HEK293T (cell line): ENCODE measurements around the gene FRMD5.

Source experiments
- ARNT ChIP-seq: fragments of 450-650 bp; IDR thresholded peaks from 2 replicates; pipeline ENCODE4 v1.6.1; 2017; ENCODE audit warnings: mild to moderate bottlenecking
- L3MBTL2 ChIP-seq: fragments of 450-650 bp; conservative IDR thresholded peaks from 2 replicates; pipeline ENCODE4 v1.6.1; 2016; ENCODE audit warnings: mild to moderate bottlenecking
- NFRKB ChIP-seq: fragments of 450-650 bp; IDR thresholded peaks from 2 replicates; pipeline ENCODE4 v1.6.1; 2016; ENCODE audit warnings: mild to moderate bottlenecking, moderate library complexity
- SP1 ChIP-seq: fragments of 450-650 bp; IDR thresholded peaks from 2 replicates; pipeline ENCODE4 v1.6.1; 2017

DNA sequence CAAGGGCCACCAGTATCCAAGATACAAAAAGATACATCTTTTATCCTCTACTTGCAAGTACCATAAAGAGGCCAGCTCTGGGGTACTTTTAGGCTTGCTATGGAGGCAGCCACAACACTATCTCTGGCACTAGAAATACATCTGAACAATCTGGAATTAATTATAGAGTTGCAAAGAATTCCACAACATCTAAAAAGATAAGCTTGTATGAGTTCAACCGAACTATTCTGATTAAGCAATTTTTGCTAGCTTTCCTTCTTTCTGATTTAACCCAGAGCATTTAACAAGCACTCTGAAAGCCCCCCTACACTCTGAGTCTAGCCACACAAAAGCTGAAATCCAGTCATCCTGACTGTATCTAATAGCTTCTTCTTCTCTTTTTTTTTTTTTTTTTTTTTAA, 95.4 kb downstream of the FRMD5 start:
- TF ChIP-seq NFRKB: no peak
- no peak for TF ChIP-seq SP1
- TF ChIP-seq L3MBTL2: no peak
- TF ChIP-seq ARNT: no peak
